Measurements from ENCODE around the gene USP24.
"Not testable (repeated sequence)": the region's sequence is repeated elsewhere in the genome, so short reads cannot be mapped to it uniquely, and the experiment has no call there.

USP24 gene

GRCh38 chr1:55024163-55024562 lies 191.0 kb downstream of the USP24 start:
- not testable (repeated sequence) for DNase-seq

DNA sequence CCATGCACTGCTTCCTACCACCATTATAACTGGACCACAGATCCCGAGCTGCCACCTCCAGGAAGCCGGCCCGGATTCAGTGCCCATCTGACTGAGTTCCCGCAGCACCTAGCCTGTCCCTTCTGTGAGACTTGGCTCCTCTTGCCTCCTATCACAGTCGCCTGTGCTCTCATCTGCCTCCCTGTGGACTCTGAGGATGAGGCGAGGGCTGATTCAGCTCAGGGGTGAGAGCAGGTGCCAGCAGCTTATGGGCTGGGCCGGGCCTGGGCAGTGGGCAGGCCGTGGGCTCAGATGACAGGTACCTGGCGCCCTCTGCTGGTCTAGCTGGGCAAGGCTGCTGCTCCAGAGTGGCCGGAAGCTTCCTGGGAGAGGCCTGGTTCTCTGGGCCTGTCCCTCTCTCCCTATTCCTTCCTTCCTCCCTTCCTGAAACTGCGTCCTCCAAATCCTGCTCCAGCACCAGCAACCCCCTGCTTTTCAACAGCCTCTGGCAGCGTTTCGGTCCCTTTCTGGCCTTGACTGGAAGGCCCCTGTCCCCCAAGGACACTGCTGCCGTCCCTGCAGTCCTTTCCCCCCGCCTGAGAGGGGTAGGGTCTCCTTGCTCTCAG lies 193.1 kb downstream of the USP24 start:
- peak; percentile 46 for DNase-seq

GRCh38 chr1:55018395-55018794 lies 196.8 kb downstream of the USP24 start:
- no peak for DNase-seq

All from KG1 (cell line).